Endothelial cell of umbilical vein (primary cell): Measurements from ENCODE around the gene ZCWPW1. TPM values are rescaled to one million over a fixed set of nuclear protein-coding genes. Genes with fewer than 3 reads are reported as not detected.

ENCODE experiments used
- BruUV-seq: library from RNA; stranded (reverse); fragments of 400-500 nt; replicated peaks from 2 replicates; lab custom pipeline; 2021; lab: Mats Ljungman, UMichigan
- CTCF ChIA-PET: fragments of 300-600, 350-600 bp; sonication (Branson Sonifier 250); formaldehyde crosslinking; loops from one replicate; lab custom pipeline; 2021; ENCODE audit warnings: antibody characterized with exemption, inconsistent platforms; lab: Charles Lee
- POLR2A ChIA-PET: fragments of 300-600, 350-600 bp; sonication (Branson Sonifier 250); formaldehyde crosslinking; loops from one replicate; lab custom pipeline; 2021; ENCODE audit warnings: antibody characterized with exemption, inconsistent platforms; lab: Charles Lee
- DNase-seq: peaks from one replicate; pipeline ENCODE4 v3.0.0-alpha.2; 2011; ENCODE audit warnings: low read depth, low spot score
- FAIRE-seq: peaks from 2 replicates; lab custom pipeline; 2011; peaks lifted over from hg19 to GRCh38; lab: Jason Lieb, UNC
- H2AFZ ChIP-seq: 2 replicates; pipeline ENCODE4 v1.6.0; 2012; ENCODE audit warnings: low read depth, low read length, control low read depth, inconsistent platforms
- H3K27ac ChIP-seq: 2 replicates; pipeline ENCODE4 v1.5.1; 2011; ENCODE audit warnings: low read depth, mild to moderate bottlenecking, control low read depth, low read length, moderate library complexity; ENCODE audit not compliant: insufficient read depth
- H3K27me3 ChIP-seq, 2 experiments: 2 replicates each; pipeline versions ENCODE4 v1.6.0 to v1.6.1; 2011; ENCODE audit warnings: low read length in 2 of 2, mixed read lengths in 1 of 2; ENCODE audit not compliant: control insufficient read depth in 2 of 2, insufficient read depth in 2 of 2
- H3K36me3 ChIP-seq, 2 experiments: 2 replicates in 1 of 2; 3 replicates in 1 of 2; pipeline ENCODE4 v1.5.1; 2011; ENCODE audit warnings: low read length in 2 of 2, mild to moderate bottlenecking in 1 of 2, moderate library complexity in 1 of 2; ENCODE audit not compliant: control insufficient read depth in 2 of 2, insufficient read depth in 2 of 2; ENCODE audit errors: extremely low read depth in 1 of 2
- H3K4me1 ChIP-seq: 3 replicates; pipeline ENCODE4 v1.5.1; 2011; ENCODE audit warnings: mild to moderate bottlenecking, low read length; ENCODE audit not compliant: control insufficient read depth, insufficient read depth; ENCODE audit errors: extremely low read depth
- H3K4me2 ChIP-seq: 2 replicates; pipeline ENCODE4 v1.6.1; 2011; ENCODE audit warnings: low read length, control low read depth, mixed read lengths; ENCODE audit not compliant: insufficient read depth
- H3K4me3 ChIP-seq, 3 experiments: fragments of 200-600 bp in 1 of 3; sonication (generic), shearing (Covaris generic) in 1 of 3; replicated peaks in 1 of 3; 2 replicates each; pipeline ENCODE4 v1.5.1; 2011 to 2016; ENCODE audit warnings: control low read depth in 3 of 3, low read length in 3 of 3, mild to moderate bottlenecking in 2 of 3, inconsistent platforms in 1 of 3, low read depth in 1 of 3, moderate library complexity in 1 of 3; ENCODE audit not compliant: insufficient read depth in 1 of 3
- H3K79me2 ChIP-seq: 2 replicates; pipeline ENCODE4 v1.6.0; 2012; ENCODE audit warnings: low read length, inconsistent platforms; ENCODE audit not compliant: control insufficient read depth, insufficient read depth
- H3K9ac ChIP-seq: replicated peaks from 2 replicates; pipeline ENCODE3; 2011; ENCODE audit warnings: low read length, control low read depth; ENCODE audit not compliant: insufficient read depth; ENCODE audit errors: extremely low read depth
- H3K9me1 ChIP-seq: replicated peaks from 3 replicates; pipeline ENCODE4 v1.6.0; 2011; ENCODE audit warnings: mild to moderate bottlenecking, low read length; ENCODE audit not compliant: control insufficient read depth, insufficient read depth; ENCODE audit errors: extremely low read depth
- H3K9me3 ChIP-seq: replicated peaks from 2 replicates; pipeline ENCODE4 v1.5.1; 2012; ENCODE audit warnings: low read length, inconsistent platforms; ENCODE audit not compliant: control insufficient read depth, insufficient read depth
- H4K20me1 ChIP-seq: replicated peaks from 2 replicates; pipeline ENCODE3; 2011; ENCODE audit warnings: mild to moderate bottlenecking, low read length; ENCODE audit not compliant: control insufficient read depth, insufficient read depth; ENCODE audit errors: extremely low read depth
- CTCF ChIP-seq, 2 donors: IDR thresholded peaks; 1 replicate in 1 of 2; 2 replicates in 1 of 2; pipeline ENCODE4 v1.5.1; 2011; ENCODE audit warnings: low read length in 2 of 2, mild to moderate bottlenecking in 2 of 2, moderate library complexity in 2 of 2, control low read depth in 1 of 2, inconsistent platforms in 1 of 2, low read depth in 1 of 2; ENCODE audit not compliant: insufficient read depth in 1 of 2; ENCODE audit errors: extremely low read depth in 1 of 2
- EZH2 ChIP-seq: IDR thresholded peaks from 2 replicates; pipeline ENCODE4 v1.6.1; 2012; ENCODE audit warnings: borderline replicate concordance, low read depth, mild to moderate bottlenecking, moderate library complexity, low read length, inconsistent platforms; ENCODE audit not compliant: severe bottlenecking
- FOS ChIP-seq: IDR thresholded peaks from 2 replicates; pipeline ENCODE4 v1.6.1; 2011; ENCODE audit warnings: mild to moderate bottlenecking, low read length, moderate library complexity, borderline replicate concordance; ENCODE audit not compliant: insufficient read depth
- GATA2 ChIP-seq: IDR thresholded peaks from 2 replicates; pipeline ENCODE4 v1.7.0; 2011; ENCODE audit warnings: low read depth, mild to moderate bottlenecking, moderate library complexity, mixed read lengths, low read length; ENCODE audit not compliant: insufficient read length, insufficient read depth
- MYC ChIP-seq: IDR thresholded peaks from one replicate; pipeline ENCODE4 v1.6.1; 2011; ENCODE audit warnings: mild to moderate bottlenecking, low read depth, low read length
- POLR2AphosphoS5 ChIP-seq: IDR thresholded peaks from 2 replicates; pipeline ENCODE4 v1.6.1; 2012; ENCODE audit warnings: low read depth, mild to moderate bottlenecking, control low read depth, low read length, moderate library complexity; ENCODE audit not compliant: insufficient read depth
- dilution Hi-C: fragments of 300-500 bp; cut with MboI; formaldehyde crosslinking; loops from one replicate; pipeline ENCODE4 v1.15.0; 2019; ENCODE audit warnings: low sequenced_read_pairs; ENCODE audit not compliant: extremely low pct_ligation_motif_present
- intact Hi-C: fragments of 100-400 bp; cut with micrococcal nuclease; formaldehyde crosslinking; loops from one replicate; pipeline ENCODE4 v1.10.0; 2022
- polyA plus RNA-seq, 4 experiments: library from polyadenylated mRNA; depleted of rRNA in 3 of 4; stranded (reverse) in 3 of 4; unstranded in 1 of 4; fragments of >200 nt; gene quantifications; 2 replicates each; pipeline versions ENCODE4 v1.2.1 to v1.2.3, GENCODE V29; 2011 to 2012; ENCODE audit warnings: missing spikeins in 1 of 4
- total RNA-seq: library from RNA; stranded (reverse); gene quantifications from 2 replicates; pipeline ENCODE4 v1.2.3, GENCODE V29; 2021

ZCWPW1 gene
- total and polyA plus RNA-seq, 2 donors (not counting 3 experiments of a cell fraction or from before 2014, with no cell fraction given), result 0.31 to 0.32 TPM

- dilution Hi-C loops, result no loop called here
- TF ChIP-seq FOS, result no peak
- no peak for TF ChIP-seq POLR2AphosphoS5
- TF ChIP-seq GATA2, result no peak
- TF ChIP-seq MYC, result no peak
- no peaks in the 10 kb centered on the region for H4K20me1 ChIP-seq
- intact Hi-C loops, result no loop called here
- ChIA-PET POLR2A (no interaction called here), CTCF (no interaction called here)
- no peaks in the 10 kb centered on the region for H3K4me1 ChIP-seq
- H3K9me1 ChIP-seq, result no peaks in the 10 kb centered on the region
- H3K4me2 ChIP-seq, result no peak overlapping the region
- H3K4me3 ChIP-seq, result no peak overlapping the region
- H3K36me3 ChIP-seq, result no peaks in the 10 kb centered on the region
- H2AFZ ChIP-seq, result no peak overlapping the region
- H3K79me2 ChIP-seq, result no peaks in the 10 kb centered on the region
- no peak overlapping the region for H3K9ac ChIP-seq
- DNase-seq (no peak), FAIRE-seq (no peak)
- BruUV-seq, result no TSS peak
- H3K27me3 ChIP-seq, result peaks cover 21 to 32% of the 10 kb centered on the region in 2 experiments
- H3K9me3 ChIP-seq, result no peaks in the 10 kb centered on the region
- no peak overlapping the region for H3K27ac ChIP-seq
Measured at GRCh38 chr7:100411101-100411500, 17.4 kb downstream of the ZCWPW1 start.

DNA sequence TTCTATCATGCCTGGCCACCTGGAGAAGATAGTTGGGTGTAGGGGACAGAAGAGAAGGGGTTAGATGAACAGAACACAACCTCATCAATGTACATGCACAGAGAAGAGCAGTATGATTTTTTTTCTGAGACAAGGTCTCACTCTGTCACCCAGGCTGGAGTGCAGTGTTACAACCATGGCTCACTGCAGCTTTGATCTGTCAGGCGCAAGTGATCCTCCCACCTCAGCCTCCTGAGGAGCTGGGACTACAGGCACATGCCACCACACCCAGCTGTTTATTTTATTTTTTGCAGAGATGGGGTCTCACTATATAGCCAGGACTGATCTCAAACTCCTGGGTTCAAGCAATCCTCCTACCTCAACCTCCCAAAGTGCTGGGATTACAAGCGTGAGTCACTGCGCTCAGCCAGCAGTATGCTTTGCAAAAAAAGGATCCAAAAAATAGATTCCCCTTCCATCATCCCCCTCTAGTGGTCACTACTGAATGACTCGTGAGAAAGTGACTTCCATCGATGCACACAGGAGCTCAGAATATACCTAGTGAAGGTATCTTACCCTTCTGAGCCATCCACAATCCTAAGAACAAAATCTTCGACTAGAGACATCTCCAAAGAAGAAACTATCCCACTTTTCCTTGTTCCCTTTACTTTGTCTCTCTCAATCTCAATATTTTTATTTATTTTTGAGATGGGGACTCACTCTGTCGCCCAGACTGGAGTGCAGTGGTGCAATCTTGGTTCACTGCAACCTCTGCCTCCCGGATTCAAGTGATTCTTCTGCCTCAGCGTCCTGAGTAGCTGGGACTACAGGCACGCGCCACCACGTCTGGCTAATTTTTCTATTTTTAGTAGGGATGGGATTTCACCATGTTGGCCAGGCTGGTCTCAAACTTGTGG is 21.0 kb downstream of the ZCWPW1 start:
- intact Hi-C loops, result loop anchor here (5.0 kb wide), 1 partner anchor 50 kb away; the partner anchor contains the start of gene PILRB
- Histone ChIP-seq H3K4me2 (no peak overlapping the region), H3K27me3 (peaks cover 23 to 38% of the 10 kb centered on the region in 2 experiments), H3K79me2 (no peaks in the 10 kb centered on the region), H3K4me3 (no peak overlapping the region), H3K9ac (no peak overlapping the region), H3K27ac (no peak overlapping the region), H2AFZ (no peak overlapping the region), H3K36me3 (no peaks in the 10 kb centered on the region), H3K4me1 (no peaks in the 10 kb centered on the region), H3K9me1 (no peaks in the 10 kb centered on the region), H4K20me1 (no peaks in the 10 kb centered on the region), H3K9me3 (no peaks in the 10 kb centered on the region)
- peak; percentile 72 for DNase-seq
- ChIA-PET POLR2A (interaction anchor here (1.3 kb wide), 1 partner anchor 21 kb away, joined by 5 read pairs; the partner anchor contains the start of gene ZCWPW1), CTCF (interaction anchor here (0.6 to 2.5 kb wide), 37 partner anchors 8 to 417 kb away, joined by 3 to 22 read pairs (median 5); partner anchors contain the start of genes FBXO24, MEPCE and ZCWPW1)
- dilution Hi-C loops, result no loop called here
- BruUV-seq, result no TSS peak
- TF ChIP-seq CTCF (IDR thresholded peaks at IDR 0.05; ENCODE audit: extremely low read depth in 1 of 2, insufficient read depth in 1 of 2, low read depth in 1 of 2, low read length in 2 of 2) (peak; percentile 52 to 66), EZH2 (no peak)
- peak; percentile 8 for FAIRE-seq
